GM21528 (cell line): ENCODE results near the gene DDX1.

Experiments used
- ATAC-seq: cut with Tn5 transposase; IDR thresholded peaks from one replicate; pipeline ENCODE4 v1.9.1; 2021; ENCODE audit warnings: mild to moderate bottlenecking, moderate library complexity; ENCODE audit not compliant: unreplicated experiment, low FRiP score

DDX1 gene

DNA sequence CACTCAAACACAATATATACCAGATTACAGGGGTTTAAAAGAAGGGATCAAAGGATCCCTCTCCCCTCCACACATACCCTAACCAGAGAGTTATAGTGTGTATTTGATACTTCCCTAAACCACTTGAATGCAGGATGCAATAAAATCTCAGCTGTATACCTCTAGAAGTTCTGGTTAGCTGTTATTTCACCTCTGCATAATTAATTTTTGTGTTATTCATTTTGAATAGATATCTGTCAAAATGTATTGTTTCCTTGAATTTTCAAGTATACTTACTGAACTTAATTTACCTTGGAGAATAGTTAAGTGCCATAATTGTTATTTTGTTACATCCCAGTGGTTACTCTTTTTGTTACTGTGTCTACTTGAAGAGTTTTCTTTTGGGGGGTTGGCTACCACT, 34.5 kb downstream of the DDX1 start:
- ATAC-seq, result no peak

- ATAC-seq, result no peak
These were observed 35.3 kb downstream of the DDX1 start for GRCh38 chr2:15626967-15627366.

- no peak for ATAC-seq
These were observed 36.4 kb downstream of the DDX1 start for GRCh38 chr2:15627817-15628684.

- ATAC-seq, result no peak
These were observed 37.5 kb downstream of the DDX1 start for GRCh38 chr2:15628899-15629855.

- no peak for ATAC-seq
These were observed 38.7 kb downstream of the DDX1 start for GRCh38 chr2:15630121-15630977.

GRCh38 chr2:15630978-15631719, 39.5 kb downstream of the DDX1 start:
- ATAC-seq, result no peak

GRCh38 chr2:15631883-15632282, 40.2 kb downstream of the DDX1 start:
- no peak for ATAC-seq

- ATAC-seq, result no peak
These were observed 41.6 kb downstream of the DDX1 start for GRCh38 chr2:15633043-15633970.

DNA sequence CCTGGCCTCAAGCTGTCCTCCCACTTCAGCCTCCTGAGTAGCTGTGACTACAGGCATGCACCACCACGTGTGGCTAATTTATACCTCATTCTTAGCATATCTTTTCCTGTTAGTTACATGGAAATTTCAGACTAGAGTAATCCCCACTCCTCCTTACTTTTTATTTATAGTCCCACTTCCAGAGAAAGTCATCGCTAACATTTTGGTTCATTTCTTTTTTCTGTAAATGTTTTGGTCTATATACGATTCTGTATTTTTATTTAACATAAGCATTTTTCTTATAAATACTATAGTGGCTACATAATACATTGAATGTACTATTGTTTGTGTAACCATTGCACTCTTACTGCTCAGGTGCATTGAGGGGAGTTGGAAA, 42.3 kb downstream of the DDX1 start:
- ATAC-seq, result no peak

GRCh38 chr2:15634846-15635490, 43.3 kb downstream of the DDX1 start:
- ATAC-seq, result no peak

- peak; percentile 90 for ATAC-seq
These were observed 45.5 kb downstream of the DDX1 start for GRCh38 chr2:15636972-15637785.

GRCh38 chr2:15638720-15639119, 47.1 kb downstream of the DDX1 start:
- ATAC-seq, result no peak

GRCh38 chr2:15639323-15640251, 47.9 kb downstream of the DDX1 start:
- no peak for ATAC-seq

DNA sequence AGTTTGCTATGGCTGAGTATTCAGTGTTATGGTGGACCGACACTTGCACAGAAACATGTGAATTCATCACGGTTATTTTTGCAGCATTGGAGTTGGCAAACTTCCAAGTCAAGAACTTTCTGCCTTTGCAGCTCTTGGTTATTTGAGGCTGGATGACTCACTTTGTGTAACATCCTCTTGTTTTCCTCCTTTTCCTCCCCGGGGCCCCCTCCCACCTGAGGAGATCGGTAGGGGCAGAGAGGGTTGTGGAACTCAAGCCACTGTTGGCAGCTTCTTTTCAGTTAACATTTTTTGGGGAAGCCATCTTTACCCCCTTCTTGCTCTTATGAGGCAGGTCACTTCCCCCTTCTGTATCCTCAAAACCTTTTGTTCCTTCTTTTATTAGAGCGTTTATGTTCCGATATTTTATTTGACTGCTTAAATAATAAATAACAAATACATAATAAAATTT, 48.6 kb downstream of the DDX1 start:
- no peak for ATAC-seq

GRCh38 chr2:15640784-15641183, 49.1 kb downstream of the DDX1 start:
- ATAC-seq, result no peak

DNA sequence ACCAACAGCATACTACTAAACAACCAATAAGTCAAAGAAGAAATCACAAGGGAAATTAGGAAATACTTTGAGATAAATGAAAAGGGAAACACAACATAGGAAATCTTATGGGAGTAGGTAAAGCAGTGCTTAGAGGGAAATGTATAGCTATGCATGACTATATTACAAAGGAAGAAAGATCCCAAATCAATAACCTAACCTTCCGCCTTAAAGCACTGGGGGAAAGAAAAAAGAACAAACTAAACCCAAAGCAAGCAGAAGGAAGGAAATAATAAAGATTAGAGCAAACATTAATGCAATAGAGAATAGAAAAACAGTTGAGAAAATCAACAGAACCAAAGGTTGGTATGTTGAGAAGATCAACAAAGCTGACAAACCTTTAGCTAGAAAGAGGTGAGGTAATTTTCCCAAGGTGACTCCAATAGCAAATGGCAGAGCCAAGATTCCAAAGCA, 49.9 kb downstream of the DDX1 start:
- no peak for ATAC-seq
